C4-2B (cell line): Measurements from ENCODE around the gene NELFB.

Experiments
- CTCF ChIP-seq: fragments of 450-650 bp; conservative IDR thresholded peaks from 2 replicates; pipeline ENCODE4 v1.5.1; 2017; ENCODE audit warnings: mild to moderate bottlenecking
- ZFX ChIP-seq: fragments of 450-650 bp; IDR thresholded peaks from 2 replicates; pipeline ENCODE4 v1.6.1; 2017

- TF ChIP-seq CTCF (no peak), ZFX (no peak)
Measured at GRCh38 chr9:137316012-137316981, 61.2 kb downstream of the NELFB start.
